Stimulated activated naive B cell treated with anti-CD40 and anti-IgM and Interleukin-4, amounts not matched to agents 10 μg/mL and 1 μg/mL and 100 μg/mL, for 72 hours (primary cell): ENCODE measurements around the gene NYAP1.
A peak's percentile ranks its signal among the peaks of the same experiment; 100 is the strongest.

ENCODE experiments used
- ATAC-seq, 2 donors: fragments of 150-1000 bp; cut with Tn5 transposase; replicated peaks; 2 replicates each; pipeline ENCODE4 v1.10.0; 2021; ENCODE audit warnings: moderate library complexity in 1 of 2
- DNase-seq: peaks from one replicate; pipeline ENCODE4 v3.0.0; 2021
- H3K27ac Mint-ChIP-seq: one replicate; pipeline ENCODE4 v1.8.0; 2022; ENCODE audit warnings: mild to moderate bottlenecking, mixed read lengths
- H3K27me3 Mint-ChIP-seq, 2 donors: one replicate each; pipeline ENCODE4 v1.8.0; 2022; ENCODE audit warnings: mixed read lengths in 2 of 2
- H3K36me3 Mint-ChIP-seq, 2 donors: one replicate each; pipeline ENCODE4 v1.8.0; 2022; ENCODE audit warnings: mixed read lengths in 2 of 2, mild to moderate bottlenecking in 1 of 2
- H3K4me1 Mint-ChIP-seq, 2 donors: one replicate each; pipeline ENCODE4 v1.8.0; 2022; ENCODE audit warnings: mixed read lengths in 2 of 2, mild to moderate bottlenecking in 1 of 2
- H3K4me3 Mint-ChIP-seq, 2 donors: one replicate each; pipeline ENCODE4 v1.8.0; 2022; ENCODE audit warnings: mild to moderate bottlenecking in 2 of 2, mixed read lengths in 2 of 2, moderate library complexity in 1 of 2
- H3K9me3 Mint-ChIP-seq, 2 donors: one replicate each; pipeline ENCODE4 v1.8.0; 2022; ENCODE audit warnings: mixed read lengths in 2 of 2, mild to moderate bottlenecking in 1 of 2

NYAP1 gene

GRCh38 chr7:100543586-100543985, 59.9 kb downstream of the NYAP1 start:
- no peaks in the 10 kb centered on the region for H3K9me3 Mint-ChIP-seq
- DNase-seq (no peak), ATAC-seq (no peak)
- H3K4me1 Mint-ChIP-seq = peaks cover 65 to 97% of the 10 kb centered on the region in 2 donors
- H3K4me3 Mint-ChIP-seq = peak overlapping the region; percentile 55 to 74
- peaks cover 17 to 28% of the 10 kb centered on the region in 2 donors for H3K36me3 Mint-ChIP-seq
- H3K27me3 Mint-ChIP-seq = no peaks in the 10 kb centered on the region
- H3K27ac Mint-ChIP-seq = peak overlapping the region; percentile 32

GRCh38 chr7:100544386-100544785, 60.7 kb downstream of the NYAP1 start:
- no peaks in the 10 kb centered on the region for H3K27me3 Mint-ChIP-seq
- DNase-seq (no peak), ATAC-seq (no peak)
- H3K4me1 Mint-ChIP-seq = peaks cover 64 to 95% of the 10 kb centered on the region in 2 donors
- H3K4me3 Mint-ChIP-seq = peak overlapping the region; percentile 74 to 82
- peaks cover 20 to 29% of the 10 kb centered on the region in 2 donors for H3K36me3 Mint-ChIP-seq
- peak overlapping the region; percentile 92 for H3K27ac Mint-ChIP-seq
- H3K9me3 Mint-ChIP-seq = no peaks in the 10 kb centered on the region
